ENCODE results near the gene CCL25. TPM values are rescaled to one million over a fixed set of nuclear protein-coding genes. Genes with fewer than 3 reads are reported as not detected.

CCL25 gene
- total RNA-seq, 1 experiment from 2014 or later, result not detected

DNA sequence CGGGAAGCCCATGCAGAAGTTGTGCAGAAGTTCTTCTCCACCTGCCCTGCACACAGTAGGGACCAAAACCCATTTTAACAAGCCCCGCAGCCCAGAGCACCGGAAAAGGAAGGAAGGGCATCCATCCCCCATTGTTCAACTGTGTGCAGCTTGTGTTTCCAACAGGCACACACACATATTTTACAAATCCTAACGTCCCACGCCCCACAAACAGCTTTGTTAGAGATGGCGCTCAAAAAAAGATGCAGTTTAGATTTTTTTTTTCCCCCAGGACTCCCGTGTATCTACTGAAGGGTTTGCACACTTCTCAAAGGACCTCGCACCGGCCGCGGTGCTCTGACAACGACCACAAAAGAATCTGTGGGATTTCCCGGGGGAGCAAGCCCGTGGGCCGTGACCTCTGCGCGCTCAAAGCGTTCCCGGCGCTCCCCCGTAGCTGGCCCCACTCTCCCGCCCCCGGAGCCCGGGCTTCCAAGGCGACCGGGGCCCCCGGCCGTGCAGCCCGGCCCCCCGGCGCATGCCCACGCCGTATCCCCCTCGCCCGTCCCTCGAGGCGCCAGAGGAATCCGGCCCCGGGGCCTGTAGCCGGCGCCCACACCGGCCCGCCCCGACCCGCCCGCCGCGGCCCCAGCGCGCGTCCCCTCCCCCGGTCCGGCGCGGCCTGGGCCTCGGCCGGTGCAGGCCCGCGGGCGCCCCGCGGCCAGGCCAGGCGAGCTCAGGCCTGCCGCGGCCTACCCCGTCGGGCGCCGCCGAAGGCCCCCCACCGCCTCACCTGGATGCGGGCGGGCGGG is 47.6 kb upstream of the CCL25 start:
- Histone ChIP-seq H3K9me3 (ENCODE audit: low read length) (no peaks in the 10 kb centered on the region), H3F3A (ENCODE audit: low read length, unreplicated experiment) (no peaks in the 10 kb centered on the region), H2AFZ (ENCODE audit: low read length) (no peak overlapping the region), H3K27me3 (ENCODE audit: low read length) (no peaks in the 10 kb centered on the region), H3K4me1 (ENCODE audit: insufficient read depth, low read length) (peaks cover 32% of the 10 kb centered on the region), H3K36me3 (ENCODE audit: low read depth, low read length) (peaks cover 6% of the 10 kb centered on the region), H3K27ac (ENCODE audit: low read length) (peak overlapping the region; percentile 27; the same call in 1 of the 2 replicates), H4K20me1 (ENCODE audit: low read length) (peaks cover 43% of the 10 kb centered on the region), H3K4me2 (ENCODE audit: low read length) (peak overlapping the region; percentile 87), H3K79me2 (ENCODE audit: low read length) (peaks cover 58% of the 10 kb centered on the region), H3K9me2 (replicated peaks; ENCODE audit: low read length) (no peaks in the 10 kb centered on the region), H3K9ac (ENCODE audit: low read length) (peak overlapping the region; percentile 94), H3K4me3 (ENCODE audit: low read length) (peak overlapping the region; percentile 79)
- peak; percentile 25 for ATAC-seq
- BruUV-seq (replicated peaks), result no TSS peak
- peak; percentile 19 for DNase-seq
- ChIA-PET CTCF (interaction anchor here (0.7 kb wide), 1 partner anchor 257 kb away, joined by 5 read pairs; no protein-coding TSS in a partner anchor), POLR2A (ENCODE audit: unreplicated experiment) (interaction anchor here (0.6 to 1.0 kb wide), 4 partner anchors 10 to 419 kb away, joined by 3 to 8 read pairs (median 6); no protein-coding TSS in a partner anchor)
- intact Hi-C loops (cut with micrococcal nuclease), result no loop called here
- no peak for TF ChIP-seq EZH2phosphoT487 (IDR thresholded peaks at IDR 0.05; ENCODE audit: borderline replicate concordance, low read length)
- no peak for TF ChIP-seq EZH2 (IDR thresholded peaks at IDR 0.05; ENCODE audit: low read length, unreplicated experiment)
- TF ChIP-seq, protein P1, sequence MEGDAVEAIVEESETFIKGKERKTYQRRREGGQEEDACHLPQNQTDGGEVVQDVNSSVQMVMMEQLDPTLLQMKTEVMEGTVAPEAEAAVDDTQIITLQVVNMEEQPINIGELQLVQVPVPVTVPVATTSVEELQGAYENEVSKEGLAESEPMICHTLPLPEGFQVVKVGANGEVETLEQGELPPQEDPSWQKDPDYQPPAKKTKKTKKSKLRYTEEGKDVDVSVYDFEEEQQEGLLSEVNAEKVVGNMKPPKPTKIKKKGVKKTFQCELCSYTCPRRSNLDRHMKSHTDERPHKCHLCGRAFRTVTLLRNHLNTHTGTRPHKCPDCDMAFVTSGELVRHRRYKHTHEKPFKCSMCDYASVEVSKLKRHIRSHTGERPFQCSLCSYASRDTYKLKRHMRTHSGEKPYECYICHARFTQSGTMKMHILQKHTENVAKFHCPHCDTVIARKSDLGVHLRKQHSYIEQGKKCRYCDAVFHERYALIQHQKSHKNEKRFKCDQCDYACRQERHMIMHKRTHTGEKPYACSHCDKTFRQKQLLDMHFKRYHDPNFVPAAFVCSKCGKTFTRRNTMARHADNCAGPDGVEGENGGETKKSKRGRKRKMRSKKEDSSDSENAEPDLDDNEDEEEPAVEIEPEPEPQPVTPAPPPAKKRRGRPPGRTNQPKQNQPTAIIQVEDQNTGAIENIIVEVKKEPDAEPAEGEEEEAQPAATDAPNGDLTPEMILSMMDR (conservative IDR thresholded peaks at IDR 0.05; ENCODE audit: low read depth, low read length), result no peak

DNA sequence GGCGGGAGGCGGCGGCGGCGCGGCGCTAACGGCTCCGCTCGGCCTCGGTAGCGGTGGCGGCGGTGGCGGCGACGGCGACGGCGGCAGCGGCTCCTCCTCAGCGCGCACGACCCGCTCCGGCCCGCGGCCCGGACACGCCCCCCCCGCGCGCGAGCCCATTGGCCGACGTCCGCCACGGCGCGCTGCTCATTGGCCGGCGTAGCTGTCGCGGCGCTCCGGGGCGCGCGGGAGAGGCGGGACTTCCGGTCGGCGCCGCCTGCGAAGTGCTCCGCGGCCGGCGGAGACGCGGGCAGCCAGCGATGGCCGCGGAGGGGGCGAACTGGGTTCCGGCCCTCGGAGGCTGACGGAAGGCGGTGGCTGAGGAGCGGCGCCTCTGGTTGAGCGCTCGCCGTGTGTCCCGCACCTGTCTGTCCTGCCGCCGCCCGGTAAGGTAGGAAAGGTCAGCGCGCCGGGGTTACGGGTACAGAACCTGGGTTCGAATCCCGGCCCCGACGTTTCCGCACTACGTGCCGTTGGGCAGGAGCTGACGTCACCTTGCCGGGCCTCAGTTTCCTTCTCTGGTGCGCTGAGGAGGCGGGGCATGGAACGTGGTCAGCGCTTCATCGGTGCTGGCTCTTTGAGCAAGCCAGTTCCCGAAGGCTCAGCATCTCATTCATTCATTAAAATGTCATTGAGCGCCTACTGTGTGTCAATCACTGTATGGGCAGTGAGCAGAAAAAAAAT is 46.9 kb upstream of the CCL25 start, which contains the start of gene ELAVL1:
TSS of gene ELAVL1 (minus strand) at position 108 of the 723 bp plus-strand sequence. CDS start 13,826 bp downstream, outside the sequence.
- CTCF ChIA-PET, result interaction anchor here (0.6 kb wide), 3 partner anchors 9 to 167 kb away, joined by 3 to 6 read pairs (median 5); no protein-coding TSS in a partner anchor
- Histone ChIP-seq H3K27me3 (ENCODE audit: low read length) (no peaks in the 10 kb centered on the region), H3K4me3 (ENCODE audit: low read length) (peak within 1 kb of the TSS; percentile 91), H3K9me2 (replicated peaks; ENCODE audit: low read length) (no peaks in the 10 kb centered on the region), H3K36me3 (ENCODE audit: low read depth, low read length) (no peaks in the 10 kb centered on the region; the same call in 1 of the 2 replicates), H3K4me1 (ENCODE audit: insufficient read depth, low read length) (peaks cover 32% of the 10 kb centered on the region), H3K4me2 (ENCODE audit: low read length) (peak within 1 kb of the TSS; percentile 91), H3K79me2 (ENCODE audit: low read length) (peaks cover 50% of the 10 kb centered on the region), H3K9me3 (ENCODE audit: low read length) (no peaks in the 10 kb centered on the region), H2AFZ (ENCODE audit: low read length) (peak within 1 kb of the TSS; percentile 76), H3K27ac (ENCODE audit: low read length) (peak within 1 kb of the TSS; percentile 27; the same call in 1 of the 2 replicates), H3F3A (ENCODE audit: low read length, unreplicated experiment) (no peaks in the 10 kb centered on the region), H4K20me1 (ENCODE audit: low read length) (peaks cover 35% of the 10 kb centered on the region), H3K9ac (ENCODE audit: low read length) (peak within 1 kb of the TSS; percentile 94)
- intact Hi-C loops (cut with micrococcal nuclease), result no loop called here
- POLR2A ChIA-PET (ENCODE audit: unreplicated experiment), result interaction anchor here (0.6 kb wide), 1 partner anchor 127 kb away, joined by 5 read pairs; no protein-coding TSS in a partner anchor
- ATAC-seq (peak; percentile 82), DNase-seq (peak; percentile 97)
- TF ChIP-seq, protein P1 (conservative IDR thresholded peaks at IDR 0.05; ENCODE audit: low read depth, low read length), result no peak
- no peak for TF ChIP-seq EZH2phosphoT487 (IDR thresholded peaks at IDR 0.05; ENCODE audit: borderline replicate concordance, low read length)
- no peak for TF ChIP-seq EZH2 (IDR thresholded peaks at IDR 0.05; ENCODE audit: low read length, unreplicated experiment)
- BruUV-seq (replicated peaks), result TSS peak; percentile 89
